HG02642 (cell line): Measurements from ENCODE around the gene C1QTNF9.
"Not testable (repeated sequence)": the region's sequence is repeated elsewhere in the genome, so short reads cannot be mapped to it uniquely, and the experiment has no call there.

Experiments
- ATAC-seq: cut with Tn5 transposase; IDR thresholded peaks from one replicate; pipeline ENCODE4 v1.9.1; 2021; ENCODE audit warnings: mild to moderate bottlenecking; ENCODE audit not compliant: unreplicated experiment, poor library complexity

Gene C1QTNF9

GRCh38 chr13:24319641-24320040, 10.3 kb downstream of the C1QTNF9 start:
- not testable (repeated sequence) for ATAC-seq

GRCh38 chr13:24321416-24321815, 12.0 kb downstream of the C1QTNF9 start:
- ATAC-seq: not testable (repeated sequence)

- ATAC-seq: not testable (repeated sequence)
These were observed 13.1 kb downstream of the C1QTNF9 start for GRCh38 chr13:24322470-24322869.

GRCh38 chr13:24323036-24323738, 13.8 kb downstream of the C1QTNF9 start:
- ATAC-seq: no peak

GRCh38 chr13:24323739-24324075, 14.3 kb downstream of the C1QTNF9 start:
- no peak for ATAC-seq

- ATAC-seq: not testable (repeated sequence)
These were observed 18.2 kb downstream of the C1QTNF9 start for GRCh38 chr13:24327598-24327997.

GRCh38 chr13:24328145-24328544, 18.8 kb downstream of the C1QTNF9 start:
- ATAC-seq: no peak

- ATAC-seq: no peak
These were observed 29.3 kb downstream of the C1QTNF9 start for GRCh38 chr13:24338721-24339120.

GRCh38 chr13:24339937-24340607, 30.7 kb downstream of the C1QTNF9 start:
- ATAC-seq: no peak

GRCh38 chr13:24340608-24340955, 31.2 kb downstream of the C1QTNF9 start:
- ATAC-seq: no peak

- no peak for ATAC-seq
These were observed 32.1 kb downstream of the C1QTNF9 start for GRCh38 chr13:24341439-24341838.

GRCh38 chr13:24348385-24348784, 39.0 kb downstream of the C1QTNF9 start:
- no peak for ATAC-seq

GRCh38 chr13:24348797-24349515, 39.6 kb downstream of the C1QTNF9 start:
- no peak for ATAC-seq

- not testable (repeated sequence) for ATAC-seq
These were observed 40.6 kb downstream of the C1QTNF9 start for GRCh38 chr13:24349778-24350664.

- no peak for ATAC-seq
These were observed 42.0 kb downstream of the C1QTNF9 start for GRCh38 chr13:24351423-24351822.

- ATAC-seq: no peak
These were observed 44.4 kb downstream of the C1QTNF9 start for GRCh38 chr13:24353736-24354135.

- no peak for ATAC-seq
These were observed 45.7 kb downstream of the C1QTNF9 start for GRCh38 chr13:24355103-24355502.

- no peak for ATAC-seq
These were observed 46.9 kb downstream of the C1QTNF9 start for GRCh38 chr13:24356270-24356669.

- ATAC-seq: no peak
These were observed 47.5 kb downstream of the C1QTNF9 start for GRCh38 chr13:24356837-24357236.

GRCh38 chr13:24357756-24358155, 48.4 kb downstream of the C1QTNF9 start:
- ATAC-seq: no peak
